Gastroesophageal sphincter (tissue), 4 donors: ENCODE measurements around the gene BNIP5. TPM values are rescaled to one million over a fixed set of nuclear protein-coding genes. Genes with fewer than 3 reads are reported as not detected.

ENCODE experiments used
- ATAC-seq: fragments of 150-250 bp; one replicate; pipeline ENCODE4 v1.9.1; 2016; ENCODE audit warnings: mild to moderate bottlenecking, moderate library complexity
- H3K27ac ChIP-seq, 4 donors: fragments of 200-600 bp; sonication (generic) in 3 of 4; 1 replicate in 3 of 4; 2 replicates in 1 of 4; pipeline ENCODE4 v1.5.1; 2016 to 2019
- H3K27me3 ChIP-seq: fragments of 200-600 bp; sonication (generic); one replicate; pipeline ENCODE4 v1.5.1; 2019
- H3K36me3 ChIP-seq, 2 donors: fragments of 200-600 bp; sonication (generic); one replicate each; pipeline ENCODE4 v1.5.1; 2019; ENCODE audit warnings: control low read depth in 1 of 2
- H3K4me1 ChIP-seq, 3 donors: fragments of 200-600 bp; sonication (generic); 1 replicate in 2 of 3; 2 replicates in 1 of 3; pipeline ENCODE4 v1.5.1; 2016 to 2019; ENCODE audit warnings: control low read depth in 2 of 3
- H3K4me3 ChIP-seq, 2 donors: fragments of 200-600 bp; sonication (generic); one replicate each; pipeline ENCODE4 v1.5.1; 2019; ENCODE audit warnings: mild to moderate bottlenecking in 1 of 2, moderate library complexity in 1 of 2
- H3K9me3 ChIP-seq, 3 donors: fragments of 200-600 bp; sonication (generic); one replicate each; pipeline ENCODE4 v1.5.1; 2017 to 2019; ENCODE audit warnings: control low read depth in 2 of 3
- EP300 ChIP-seq: sonication (generic); formaldehyde crosslinking; IDR thresholded peaks from one replicate; pipeline ENCODE4 v1.6.1; 2017; ENCODE audit warnings: antibody characterized with exemption, mild to moderate bottlenecking
- POLR2A ChIP-seq, 2 donors: fragments of 450-650 bp; IDR thresholded peaks; one replicate each; pipeline ENCODE4 v1.6.1; 2017; ENCODE audit warnings: antibody characterized with exemption in 2 of 2, mild to moderate bottlenecking in 2 of 2, moderate library complexity in 1 of 2
- POLR2AphosphoS5 ChIP-seq: sonication (generic); formaldehyde crosslinking; IDR thresholded peaks from one replicate; pipeline ENCODE4 v1.6.1; 2017; ENCODE audit warnings: antibody characterized with exemption
- WGBS, 2 donors: methylation state at CpG; one replicate each; pipeline ENCODE4 v1.1.5; 2018; ENCODE audit warnings: low coverage in 1 of 2; 5-methylcytosine and 5-hydroxymethylcytosine counted together
- total RNA-seq, 4 donors: library from RNA; depleted of rRNA; stranded (reverse); fragments of >200 nt; gene quantifications; one replicate each; pipeline ENCODE4 v1.1.0, GENCODE V29; 2016
- TF ChIP-seq, protein P1 (sequence below), 4 experiments: fragments of 200-600 bp in 2 of 4; fragments of 450-650 bp in 2 of 4; sonication (generic) in 1 of 4; IDR thresholded peaks; one replicate each; pipeline ENCODE4 v1.5.1; 2017 to 2019; ENCODE audit warnings: antibody characterized with exemption in 4 of 4, mild to moderate bottlenecking in 2 of 4, moderate library complexity in 2 of 4

The BNIP5 gene
- total RNA-seq, 4 donors from 2014 or later = not detected

DNA sequence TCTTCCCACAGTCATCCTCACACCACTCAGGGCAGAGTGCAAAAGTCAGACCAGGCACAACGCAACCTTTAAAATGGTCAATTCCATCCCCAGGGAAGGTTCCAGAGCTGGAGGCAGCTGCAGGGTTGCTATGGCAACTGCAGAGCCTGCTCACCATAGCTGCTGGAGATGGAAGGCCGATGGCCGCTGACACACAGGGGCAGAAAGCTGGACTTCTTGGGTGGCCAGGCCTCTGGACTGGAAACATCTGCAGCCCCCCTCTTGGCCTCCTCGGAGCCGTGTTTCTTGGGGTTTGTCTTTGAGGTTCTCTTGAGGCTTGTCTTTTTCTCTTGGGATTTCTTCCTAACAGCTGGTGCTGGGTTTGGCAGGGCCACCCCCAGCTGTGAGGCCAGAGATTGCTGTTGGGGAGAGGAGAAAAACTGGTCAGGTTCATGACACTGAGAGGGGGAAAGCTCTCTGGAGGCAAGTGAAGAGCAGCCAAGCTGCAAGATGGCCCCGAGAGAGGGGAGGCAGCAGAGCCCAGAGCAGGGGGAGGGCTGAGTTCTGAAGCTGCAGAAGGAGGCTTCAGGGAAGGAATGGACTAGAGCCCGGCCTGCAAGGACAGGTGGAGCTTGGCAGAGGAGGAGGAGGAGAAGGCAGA, 10.2 kb downstream of the BNIP5 start:
- no peak for ATAC-seq
- 69% methylated on average over 2 of the region's 7 CpGs; no CpG with 5 or more reads in 1 of the 2 donors for WGBS, 2 donors
- no peak for TF ChIP-seq POLR2A (IDR thresholded peaks at IDR 0.05)
- TF ChIP-seq, protein P1, sequence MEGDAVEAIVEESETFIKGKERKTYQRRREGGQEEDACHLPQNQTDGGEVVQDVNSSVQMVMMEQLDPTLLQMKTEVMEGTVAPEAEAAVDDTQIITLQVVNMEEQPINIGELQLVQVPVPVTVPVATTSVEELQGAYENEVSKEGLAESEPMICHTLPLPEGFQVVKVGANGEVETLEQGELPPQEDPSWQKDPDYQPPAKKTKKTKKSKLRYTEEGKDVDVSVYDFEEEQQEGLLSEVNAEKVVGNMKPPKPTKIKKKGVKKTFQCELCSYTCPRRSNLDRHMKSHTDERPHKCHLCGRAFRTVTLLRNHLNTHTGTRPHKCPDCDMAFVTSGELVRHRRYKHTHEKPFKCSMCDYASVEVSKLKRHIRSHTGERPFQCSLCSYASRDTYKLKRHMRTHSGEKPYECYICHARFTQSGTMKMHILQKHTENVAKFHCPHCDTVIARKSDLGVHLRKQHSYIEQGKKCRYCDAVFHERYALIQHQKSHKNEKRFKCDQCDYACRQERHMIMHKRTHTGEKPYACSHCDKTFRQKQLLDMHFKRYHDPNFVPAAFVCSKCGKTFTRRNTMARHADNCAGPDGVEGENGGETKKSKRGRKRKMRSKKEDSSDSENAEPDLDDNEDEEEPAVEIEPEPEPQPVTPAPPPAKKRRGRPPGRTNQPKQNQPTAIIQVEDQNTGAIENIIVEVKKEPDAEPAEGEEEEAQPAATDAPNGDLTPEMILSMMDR (IDR thresholded peaks at IDR 0.05) = no peak
- TF ChIP-seq POLR2AphosphoS5 = no peak
- no peak for TF ChIP-seq EP300
- Histone ChIP-seq H3K9me3 (no peaks in the 10 kb centered on the region), H3K27ac (no peak overlapping the region), H3K4me3 (no peak overlapping the region), H3K27me3 (peaks cover 21% of the 10 kb centered on the region), H3K4me1 (no peaks in the 10 kb centered on the region), H3K36me3 (no peaks in the 10 kb centered on the region)

DNA sequence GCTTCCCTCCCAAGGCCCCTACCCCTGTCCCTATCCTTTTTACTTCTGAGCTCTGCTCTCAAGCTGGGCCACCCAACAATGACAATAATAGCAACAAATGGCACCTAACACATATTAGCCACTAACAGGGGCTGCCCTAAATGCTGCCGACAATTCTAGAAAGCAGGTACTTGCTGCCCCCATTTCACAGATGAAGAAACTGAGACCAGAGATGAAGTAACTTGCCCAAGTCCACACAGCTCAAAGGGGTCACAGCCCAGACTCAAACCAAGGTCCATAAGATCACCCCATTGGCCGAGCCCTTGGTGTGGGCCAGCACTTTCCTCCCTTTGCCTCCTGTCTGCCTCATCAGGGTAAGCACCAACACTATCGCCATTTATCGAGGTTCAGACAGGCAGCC, 12.0 kb downstream of the BNIP5 start:
- Histone ChIP-seq H3K4me1 (no peaks in the 10 kb centered on the region), H3K4me3 (no peak overlapping the region), H3K9me3 (no peaks in the 10 kb centered on the region), H3K36me3 (no peaks in the 10 kb centered on the region), H3K27ac (no peak overlapping the region), H3K27me3 (peaks cover 11% of the 10 kb centered on the region)
- no peak for ATAC-seq
- TF ChIP-seq EP300 = no peak
- whole genome bisulfite sequencing, 2 donors = 80 to 100% methylated on average over 1 of the region's 4 CpGs

DNA sequence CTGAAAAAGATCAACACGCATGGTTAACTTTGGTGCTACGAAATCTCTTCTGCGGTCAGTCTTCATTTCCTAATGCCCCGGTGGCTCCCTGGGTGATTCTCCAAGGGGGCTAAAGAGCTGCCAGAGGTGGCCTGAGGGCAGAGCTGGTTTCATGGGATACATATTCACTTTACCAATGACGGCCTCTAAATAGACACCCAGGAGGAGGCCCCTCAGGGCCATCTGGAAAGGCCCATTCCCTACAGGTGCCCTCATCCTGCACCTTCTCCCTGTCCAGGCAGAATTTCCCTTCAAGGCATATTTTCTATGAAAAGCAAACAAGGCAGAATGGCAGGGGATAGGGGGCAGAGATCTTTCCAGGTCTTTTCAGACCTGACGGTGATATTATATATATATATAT, 12.5 kb downstream of the BNIP5 start:
- Histone ChIP-seq H3K27ac (no peak overlapping the region), H3K9me3 (no peaks in the 10 kb centered on the region), H3K36me3 (no peaks in the 10 kb centered on the region), H3K4me1 (no peaks in the 10 kb centered on the region), H3K27me3 (peaks cover 11% of the 10 kb centered on the region), H3K4me3 (no peak overlapping the region)
- ATAC-seq = no peak
- WGBS, 2 donors = 51 to 95% methylated on average over 4 of the region's 6 CpGs
- TF ChIP-seq, protein P1 (IDR thresholded peaks at IDR 0.05) = no peak
- no peak for TF ChIP-seq EP300
- no peak for TF ChIP-seq POLR2A (IDR thresholded peaks at IDR 0.05)
- no peak for TF ChIP-seq POLR2AphosphoS5

DNA sequence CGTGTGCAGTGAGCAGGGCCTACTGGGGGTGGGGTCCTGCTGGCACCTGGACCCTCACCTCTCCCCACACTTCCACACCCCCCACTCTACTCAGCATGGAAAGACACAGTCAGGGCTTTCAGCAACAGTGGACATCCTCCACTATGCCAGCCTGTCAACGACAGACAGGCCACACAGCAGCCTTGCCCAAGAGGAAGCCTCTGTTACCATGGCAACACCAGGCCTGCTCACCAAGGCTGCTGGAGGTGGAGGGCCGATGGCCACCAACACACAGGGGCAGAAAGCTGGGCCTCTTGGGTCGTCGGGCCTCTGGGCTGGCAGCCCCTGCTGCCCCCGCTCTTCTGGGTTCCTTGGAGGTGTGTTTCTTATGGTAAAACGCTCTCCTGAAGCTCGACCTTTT, 13.6 kb downstream of the BNIP5 start:
- no peaks in the 10 kb centered on the region for H3K9me3 ChIP-seq
- peaks cover 11% of the 10 kb centered on the region for H3K27me3 ChIP-seq
- no peaks in the 10 kb centered on the region for H3K36me3 ChIP-seq
- ATAC-seq = no peak
- no peaks in the 10 kb centered on the region for H3K4me1 ChIP-seq
- TF ChIP-seq, protein P1 (IDR thresholded peaks at IDR 0.05) = no peak
- TF ChIP-seq POLR2AphosphoS5 (no peak), EP300 (no peak), POLR2A (IDR thresholded peaks at IDR 0.05) (no peak)
- H3K27ac ChIP-seq = no peak overlapping the region
- H3K4me3 ChIP-seq = no peak overlapping the region
- 80 to 100% methylated on average over 1 to 5 of the region's 8 CpGs for WGBS, 2 donors

DNA sequence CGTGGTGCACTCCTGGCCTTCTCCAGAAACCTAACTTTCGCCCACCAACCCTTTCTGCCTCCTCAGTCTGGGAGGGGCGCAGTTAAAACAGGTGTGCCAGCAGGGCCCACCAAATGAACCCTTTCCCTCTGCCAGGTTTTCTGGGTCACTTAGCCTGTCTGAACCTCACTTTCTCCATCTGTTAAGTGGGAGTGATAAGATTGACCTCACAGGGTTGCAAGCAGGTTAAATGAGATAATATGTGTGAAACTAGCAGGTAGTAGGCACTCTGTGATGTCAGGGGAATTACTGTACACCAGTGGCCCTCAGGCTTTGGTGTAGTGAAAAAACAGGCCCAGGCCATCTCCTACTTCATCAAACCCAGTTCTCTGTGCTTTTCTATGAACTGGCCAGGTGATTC, 14.1 kb downstream of the BNIP5 start:
- Histone ChIP-seq H3K27me3 (peaks cover 11% of the 10 kb centered on the region), H3K9me3 (no peaks in the 10 kb centered on the region), H3K4me1 (no peaks in the 10 kb centered on the region), H3K27ac (no peak overlapping the region), H3K4me3 (no peak overlapping the region), H3K36me3 (no peaks in the 10 kb centered on the region)
- WGBS, 2 donors = 79 to 94% methylated on average over 3 of the region's 3 CpGs
- ATAC-seq = no peak
- TF ChIP-seq POLR2A (IDR thresholded peaks at IDR 0.05) (no peak), EP300 (no peak), POLR2AphosphoS5 (no peak)
- TF ChIP-seq, protein P1 (IDR thresholded peaks at IDR 0.05) = no peak
